Gastroesophageal sphincter (tissue), 4 donors: ENCODE measurements around the gene SGIP1. TPM values are rescaled to one million over a fixed set of nuclear protein-coding genes. Genes with fewer than 3 reads are reported as not detected.

Experiments
- ATAC-seq: fragments of 150-250 bp; one replicate; pipeline ENCODE4 v1.9.1; 2016; ENCODE audit warnings: mild to moderate bottlenecking, moderate library complexity
- H3K27ac ChIP-seq, 4 donors: fragments of 200-600 bp; sonication (generic) in 3 of 4; 1 replicate in 3 of 4; 2 replicates in 1 of 4; pipeline ENCODE4 v1.5.1; 2016 to 2019
- H3K27me3 ChIP-seq: fragments of 200-600 bp; sonication (generic); one replicate; pipeline ENCODE4 v1.5.1; 2019
- H3K36me3 ChIP-seq, 2 donors: fragments of 200-600 bp; sonication (generic); one replicate each; pipeline ENCODE4 v1.5.1; 2019; ENCODE audit warnings: control low read depth in 1 of 2
- H3K4me1 ChIP-seq, 3 donors: fragments of 200-600 bp; sonication (generic); 1 replicate in 2 of 3; 2 replicates in 1 of 3; pipeline ENCODE4 v1.5.1; 2016 to 2019; ENCODE audit warnings: control low read depth in 2 of 3
- H3K4me3 ChIP-seq, 2 donors: fragments of 200-600 bp; sonication (generic); one replicate each; pipeline ENCODE4 v1.5.1; 2019; ENCODE audit warnings: mild to moderate bottlenecking in 1 of 2, moderate library complexity in 1 of 2
- H3K9me3 ChIP-seq, 3 donors: fragments of 200-600 bp; sonication (generic); one replicate each; pipeline ENCODE4 v1.5.1; 2017 to 2019; ENCODE audit warnings: control low read depth in 2 of 3
- EP300 ChIP-seq: sonication (generic); formaldehyde crosslinking; IDR thresholded peaks from one replicate; pipeline ENCODE4 v1.6.1; 2017; ENCODE audit warnings: antibody characterized with exemption, mild to moderate bottlenecking
- POLR2A ChIP-seq, 2 donors: fragments of 450-650 bp; IDR thresholded peaks; one replicate each; pipeline ENCODE4 v1.6.1; 2017; ENCODE audit warnings: antibody characterized with exemption in 2 of 2, mild to moderate bottlenecking in 2 of 2, moderate library complexity in 1 of 2
- POLR2AphosphoS5 ChIP-seq: sonication (generic); formaldehyde crosslinking; IDR thresholded peaks from one replicate; pipeline ENCODE4 v1.6.1; 2017; ENCODE audit warnings: antibody characterized with exemption
- WGBS, 2 donors: methylation state at CpG; one replicate each; pipeline ENCODE4 v1.1.5; 2018; ENCODE audit warnings: low coverage in 1 of 2; 5-methylcytosine and 5-hydroxymethylcytosine counted together
- total RNA-seq, 4 donors: library from RNA; depleted of rRNA; stranded (reverse); fragments of >200 nt; gene quantifications; one replicate each; pipeline ENCODE4 v1.1.0, GENCODE V29; 2016
- TF ChIP-seq, protein P1 (sequence below), 4 experiments: fragments of 200-600 bp in 2 of 4; fragments of 450-650 bp in 2 of 4; sonication (generic) in 1 of 4; IDR thresholded peaks; one replicate each; pipeline ENCODE4 v1.5.1; 2017 to 2019; ENCODE audit warnings: antibody characterized with exemption in 4 of 4, mild to moderate bottlenecking in 2 of 4, moderate library complexity in 2 of 4

Gene SGIP1
- total RNA-seq, 4 donors from 2014 or later, result 6.5 to 14.0 (median 10.7) TPM

DNA sequence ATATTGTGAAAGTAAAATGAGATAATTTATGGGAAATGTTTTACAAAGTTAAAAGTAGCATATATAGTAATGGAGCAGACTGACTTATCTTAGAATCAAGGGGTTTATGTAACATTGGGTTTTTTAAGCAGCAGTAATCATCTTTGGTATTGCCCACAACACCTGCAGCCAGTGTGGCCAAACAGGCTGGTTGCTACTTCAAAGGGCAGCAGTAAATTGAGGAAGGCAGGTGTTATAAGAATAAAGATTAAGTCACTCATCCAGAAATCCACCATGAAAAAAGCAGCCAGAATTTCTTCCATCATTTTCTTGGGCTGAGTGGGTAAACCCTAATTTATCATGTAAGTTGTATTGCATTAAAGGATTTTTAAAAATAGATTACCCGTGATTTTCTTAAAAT lies 235.0 kb downstream of the SGIP1 start:
- Histone ChIP-seq H3K4me3 (no peak overlapping the region), H3K36me3 (no peaks in the 10 kb centered on the region), H3K27ac (no peak overlapping the region), H3K9me3 (no peaks in the 10 kb centered on the region), H3K27me3 (no peaks in the 10 kb centered on the region), H3K4me1 (no peaks in the 10 kb centered on the region)
- no peak for ATAC-seq
- TF ChIP-seq POLR2AphosphoS5 (no peak), POLR2A (IDR thresholded peaks at IDR 0.05) (no peak), EP300 (no peak)
- TF ChIP-seq, protein P1, sequence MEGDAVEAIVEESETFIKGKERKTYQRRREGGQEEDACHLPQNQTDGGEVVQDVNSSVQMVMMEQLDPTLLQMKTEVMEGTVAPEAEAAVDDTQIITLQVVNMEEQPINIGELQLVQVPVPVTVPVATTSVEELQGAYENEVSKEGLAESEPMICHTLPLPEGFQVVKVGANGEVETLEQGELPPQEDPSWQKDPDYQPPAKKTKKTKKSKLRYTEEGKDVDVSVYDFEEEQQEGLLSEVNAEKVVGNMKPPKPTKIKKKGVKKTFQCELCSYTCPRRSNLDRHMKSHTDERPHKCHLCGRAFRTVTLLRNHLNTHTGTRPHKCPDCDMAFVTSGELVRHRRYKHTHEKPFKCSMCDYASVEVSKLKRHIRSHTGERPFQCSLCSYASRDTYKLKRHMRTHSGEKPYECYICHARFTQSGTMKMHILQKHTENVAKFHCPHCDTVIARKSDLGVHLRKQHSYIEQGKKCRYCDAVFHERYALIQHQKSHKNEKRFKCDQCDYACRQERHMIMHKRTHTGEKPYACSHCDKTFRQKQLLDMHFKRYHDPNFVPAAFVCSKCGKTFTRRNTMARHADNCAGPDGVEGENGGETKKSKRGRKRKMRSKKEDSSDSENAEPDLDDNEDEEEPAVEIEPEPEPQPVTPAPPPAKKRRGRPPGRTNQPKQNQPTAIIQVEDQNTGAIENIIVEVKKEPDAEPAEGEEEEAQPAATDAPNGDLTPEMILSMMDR (IDR thresholded peaks at IDR 0.05), result no peak
- WGBS, 2 donors, result 71 to 92% methylated on average over 1 of the region's 1 CpG

DNA sequence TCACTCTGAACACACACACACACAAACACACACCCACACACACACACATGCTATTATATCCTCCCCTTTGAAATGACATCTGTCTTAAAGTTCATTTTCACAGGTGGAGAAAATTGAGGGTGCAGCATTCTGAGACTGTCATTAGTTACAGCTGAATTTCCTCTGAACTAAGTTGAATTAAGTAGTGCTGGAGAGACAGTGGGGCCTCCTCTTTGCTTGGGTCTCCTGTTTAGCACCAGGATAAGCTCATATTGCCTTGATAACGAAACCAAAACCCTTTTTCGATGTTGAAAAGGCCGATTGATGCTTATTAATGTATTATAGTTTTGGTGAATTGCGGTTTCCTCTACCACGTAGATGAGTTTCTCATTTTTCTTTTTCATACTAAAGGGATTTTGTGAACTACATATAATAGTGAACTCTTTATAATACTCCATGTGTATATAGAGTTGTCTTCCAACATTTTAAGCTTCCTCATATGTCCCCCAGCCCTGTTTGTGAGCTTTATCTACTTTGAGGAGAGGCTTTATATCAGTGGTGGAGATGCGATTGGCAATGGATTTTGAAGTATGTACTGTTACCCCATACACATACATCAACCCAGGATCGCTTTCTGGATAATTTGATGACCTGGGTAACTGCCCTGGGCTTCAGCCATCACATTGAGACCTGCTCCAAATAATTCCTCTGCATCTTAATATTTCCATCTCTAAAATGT lies 235.7 kb downstream of the SGIP1 start:
- no peaks in the 10 kb centered on the region for H3K36me3 ChIP-seq
- TF ChIP-seq, protein P1 (IDR thresholded peaks at IDR 0.05), result no peak
- no peaks in the 10 kb centered on the region for H3K9me3 ChIP-seq
- H3K4me1 ChIP-seq, result no peaks in the 10 kb centered on the region
- no peak overlapping the region for H3K4me3 ChIP-seq
- ATAC-seq, result no peak
- WGBS, 2 donors, result 84 to 93% methylated on average over 5 to 7 of the region's 7 CpGs
- H3K27ac ChIP-seq, result no peak overlapping the region
- H3K27me3 ChIP-seq, result no peaks in the 10 kb centered on the region

DNA sequence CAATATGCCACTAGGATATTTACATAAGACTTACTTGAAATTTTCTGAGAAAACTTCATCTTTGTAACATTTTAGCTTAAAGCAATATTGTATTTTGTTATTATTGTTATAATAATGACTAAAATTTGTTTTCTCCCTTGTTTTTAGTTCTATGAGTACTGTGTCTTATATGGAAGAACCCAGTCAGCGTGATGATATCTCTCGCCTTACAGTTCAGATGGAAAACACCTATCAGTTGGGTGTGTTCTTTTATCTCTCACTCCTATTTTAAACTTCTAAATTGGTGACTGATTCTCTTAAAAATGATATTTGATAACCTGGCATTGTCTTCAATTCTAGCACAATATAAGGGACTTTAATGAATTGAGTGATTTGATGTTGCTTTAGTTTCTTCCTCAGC lies 236.3 kb downstream of the SGIP1 start:
- Histone ChIP-seq H3K4me3 (no peak overlapping the region), H3K36me3 (no peaks in the 10 kb centered on the region), H3K9me3 (no peaks in the 10 kb centered on the region), H3K4me1 (no peaks in the 10 kb centered on the region), H3K27ac (no peak overlapping the region), H3K27me3 (no peaks in the 10 kb centered on the region)
- ATAC-seq, result no peak
- TF ChIP-seq POLR2A (IDR thresholded peaks at IDR 0.05), result no peak
- no peak for TF ChIP-seq POLR2AphosphoS5
- TF ChIP-seq, protein P1 (IDR thresholded peaks at IDR 0.05), result no peak
- WGBS, 2 donors, result 80 to 93% methylated on average over 2 of the region's 2 CpGs

DNA sequence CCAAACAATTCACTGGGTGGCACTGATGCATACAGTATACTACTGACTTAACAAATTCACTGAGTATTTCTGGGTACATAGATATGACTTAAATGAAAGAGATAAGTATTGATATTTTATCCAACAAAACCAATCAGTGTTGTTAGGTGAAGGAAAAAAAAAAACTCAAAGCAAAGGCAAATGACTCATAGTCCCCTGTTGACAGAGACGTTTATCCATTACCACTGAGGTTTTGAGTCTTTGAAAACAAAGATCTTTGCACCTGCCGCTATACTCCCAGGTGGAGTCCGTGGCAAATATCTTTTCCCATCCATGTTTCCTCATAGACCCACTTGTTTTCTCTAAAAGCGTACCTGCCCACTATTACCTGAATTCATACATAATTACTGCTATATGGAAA lies 236.7 kb downstream of the SGIP1 start:
- Histone ChIP-seq H3K4me1 (no peaks in the 10 kb centered on the region), H3K27me3 (no peaks in the 10 kb centered on the region), H3K36me3 (no peaks in the 10 kb centered on the region), H3K4me3 (no peak overlapping the region), H3K27ac (no peak overlapping the region), H3K9me3 (no peaks in the 10 kb centered on the region)
- no peak for ATAC-seq
- WGBS, 2 donors, result 86 to 93% methylated on average over 4 of the region's 4 CpGs
- TF ChIP-seq, protein P1 (IDR thresholded peaks at IDR 0.05), result no peak
- TF ChIP-seq POLR2AphosphoS5 (no peak), EP300 (no peak), POLR2A (IDR thresholded peaks at IDR 0.05) (no peak)

DNA sequence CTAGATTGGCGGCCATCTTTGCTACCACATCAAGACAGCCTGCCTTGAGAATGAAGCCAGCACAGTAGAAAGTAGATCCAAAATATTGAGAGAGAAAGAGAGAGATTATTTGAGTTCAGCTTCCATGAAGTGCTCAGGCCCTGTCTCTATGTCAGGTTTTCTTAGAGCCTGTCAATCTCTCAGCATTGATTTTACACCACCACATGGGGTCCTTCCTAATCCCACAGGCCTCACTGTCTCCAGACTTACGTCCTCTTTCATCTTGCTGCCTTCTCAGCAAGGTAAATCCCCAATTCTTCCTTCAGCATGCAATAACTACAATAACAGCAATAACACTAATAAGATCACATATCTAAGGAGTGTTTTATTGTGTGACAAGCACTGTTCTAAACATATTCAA lies 239.3 kb downstream of the SGIP1 start:
- TF ChIP-seq POLR2AphosphoS5 (no peak), POLR2A (IDR thresholded peaks at IDR 0.05) (no peak), EP300 (no peak)
- TF ChIP-seq, protein P1 (IDR thresholded peaks at IDR 0.05), result no peak
- Histone ChIP-seq H3K9me3 (no peaks in the 10 kb centered on the region), H3K27me3 (no peaks in the 10 kb centered on the region), H3K4me1 (no peaks in the 10 kb centered on the region), H3K36me3 (no peaks in the 10 kb centered on the region), H3K27ac (no peak overlapping the region), H3K4me3 (no peak overlapping the region)
- no peak for ATAC-seq
- WGBS, 2 donors, result 83 to 100% methylated on average over 1 to 2 of the region's 2 CpGs
